HEK293 (cell line): ENCODE results near the gene CRTC3.

Source experiments
- CTCF ChIA-PET: fragments of 350-600 bp; formaldehyde crosslinking; extraction: SDS; loops from one replicate; lab custom pipeline; 2021; ENCODE audit warnings: antibody characterized with exemption; lab: Yijun Ruan, JAX
- POLR2A ChIA-PET: fragments of 300-600 bp; formaldehyde crosslinking; extraction: SDS; loops from one replicate; lab custom pipeline; 2020; ENCODE audit warnings: antibody characterized with exemption, inconsistent platforms; lab: Yijun Ruan, JAX
- H3K27ac ChIP-seq: fragments of 200-500 bp; sonication (Bioruptor generic); 2 replicates; pipeline ENCODE4 v1.5.1; 2014; ENCODE audit warnings: low read depth, low read length, control low read depth, inconsistent platforms; ENCODE audit errors: extremely low read depth
- H3K36me3 ChIP-seq, 2 experiments: fragments of 200-500 bp in 1 of 2; sonication (Bioruptor generic) in 1 of 2; 1 replicate in 1 of 2; 2 replicates in 1 of 2; pipeline ENCODE4 v1.5.1; 2014 to 2017; ENCODE audit warnings: inconsistent platforms in 2 of 2, low read length in 2 of 2; ENCODE audit not compliant: control insufficient read depth in 2 of 2, insufficient read depth in 1 of 2
- H3K4me1 ChIP-seq: fragments of 200-500 bp; sonication (Bioruptor generic); 2 replicates; pipeline ENCODE4 v1.5.1; 2014; ENCODE audit warnings: mild to moderate bottlenecking, low read length, inconsistent platforms; ENCODE audit not compliant: control insufficient read depth, insufficient read depth
- H3K4me3 ChIP-seq: 2 replicates; pipeline ENCODE4 v1.5.1; 2011; ENCODE audit warnings: low read depth, mild to moderate bottlenecking, control low read depth, low read length, moderate library complexity
- H3K9me3 ChIP-seq: fragments of 200-500 bp; sonication (Bioruptor generic); 2 replicates; pipeline ENCODE4 v1.5.1; 2014; ENCODE audit warnings: low read depth, low read length, inconsistent platforms; ENCODE audit not compliant: control insufficient read depth, insufficient read depth
- EGR2 ChIP-seq: fragments of 450-650 bp; formaldehyde crosslinking; IDR thresholded peaks from 2 replicates; pipeline ENCODE4 v1.5.1; 2016; ENCODE audit warnings: low read depth, missing biosample characterization, missing genetic modification characterization
- GLIS1 ChIP-seq: fragments of 450-650 bp; formaldehyde crosslinking; IDR thresholded peaks from 2 replicates; pipeline ENCODE4 v1.5.1; 2016; ENCODE audit warnings: missing biosample characterization, missing genetic modification characterization
- KLF1 ChIP-seq: fragments of 450-650 bp; formaldehyde crosslinking; IDR thresholded peaks from 2 replicates; pipeline ENCODE4 v1.5.1; 2016; ENCODE audit warnings: missing biosample characterization, missing genetic modification characterization
- SP2 ChIP-seq: fragments of 450-650 bp; formaldehyde crosslinking; IDR thresholded peaks from 2 replicates; pipeline ENCODE4 v1.5.1; 2016; ENCODE audit warnings: missing biosample characterization, missing genetic modification characterization
- WT1 ChIP-seq: fragments of 450-650 bp; formaldehyde crosslinking; IDR thresholded peaks from 2 replicates; pipeline ENCODE4 v1.5.1; 2016; ENCODE audit warnings: missing biosample characterization, missing genetic modification characterization
- ZBTB17 ChIP-seq: fragments of 450-650 bp; formaldehyde crosslinking; IDR thresholded peaks from 2 replicates; pipeline ENCODE4 v1.5.1; 2016; ENCODE audit warnings: missing biosample characterization, missing genetic modification characterization
- ZBTB49 ChIP-seq: fragments of 450-650 bp; formaldehyde crosslinking; IDR thresholded peaks from 2 replicates; pipeline ENCODE4 v1.5.1; 2016; ENCODE audit warnings: missing biosample characterization, missing genetic modification characterization, low read depth
- ZFHX2 ChIP-seq: fragments of 450-650 bp; formaldehyde crosslinking; conservative IDR thresholded peaks from 2 replicates; pipeline ENCODE4 v1.5.1; 2016; ENCODE audit warnings: missing biosample characterization, missing genetic modification characterization
- ZNF23 ChIP-seq: fragments of 450-650 bp; formaldehyde crosslinking; IDR thresholded peaks from 2 replicates; pipeline ENCODE4 v1.5.1; 2016; ENCODE audit warnings: missing biosample characterization, missing genetic modification characterization, borderline replicate concordance
- ZNF529 ChIP-seq: fragments of 450-650 bp; formaldehyde crosslinking; IDR thresholded peaks from 2 replicates; pipeline ENCODE4 v1.5.1; 2017; ENCODE audit warnings: missing genetic modification characterization, missing biosample characterization; ENCODE audit not compliant: insufficient replicate concordance
- ZNF600 ChIP-seq: fragments of 450-650 bp; formaldehyde crosslinking; IDR thresholded peaks from 2 replicates; pipeline ENCODE4 v1.5.1; 2016; ENCODE audit warnings: missing biosample characterization, missing genetic modification characterization
- ZNF777 ChIP-seq: fragments of 450-650 bp; formaldehyde crosslinking; IDR thresholded peaks from 2 replicates; pipeline ENCODE4 v1.5.1; 2017; ENCODE audit warnings: missing biosample characterization, missing genetic modification characterization, borderline replicate concordance
- ZNF785 ChIP-seq: fragments of 450-650 bp; formaldehyde crosslinking; IDR thresholded peaks from 2 replicates; pipeline ENCODE4 v1.5.1; 2016; ENCODE audit warnings: missing biosample characterization, missing genetic modification characterization
- TF ChIP-seq, protein P1 (sequence below): fragments of 450-650 bp; IDR thresholded peaks from 2 replicates; pipeline ENCODE4 v1.5.1; 2018; ENCODE audit warnings: missing biosample characterization, mild to moderate bottlenecking, missing genetic modification characterization

Gene CRTC3

GRCh38 chr15:90552929-90553211, 23.1 kb downstream of the CRTC3 start:
- no peak overlapping the region for H3K27ac ChIP-seq

GRCh38 chr15:90553248-90553745, 23.6 kb downstream of the CRTC3 start:
- POLR2A ChIA-PET, result no interaction called here
- H3K4me1 ChIP-seq, result peaks cover 21% of the 10 kb centered on the region
- TF ChIP-seq ZFHX2 (tag by site-specific recombination), result 0 out of 2 replicates have a peak, but pooled peaks have one; percentile 23
- no peak for TF ChIP-seq WT1 (tag by site-specific recombination)
- TF ChIP-seq EGR2, result 0 out of 2 replicates have a peak, but pooled peaks have one; percentile 7
- TF ChIP-seq, all 188 proteins: peak for 2
- H3K9me3 ChIP-seq, result no peaks in the 10 kb centered on the region
- H3K27ac ChIP-seq, result no peak overlapping the region
- peaks cover 11 to 21% of the 10 kb centered on the region in 2 experiments; a peak in 2 of 3 replicates for H3K36me3 ChIP-seq
- H3K4me3 ChIP-seq, result no peak overlapping the region
- CTCF ChIA-PET, result interaction anchor here (0.6 to 1.0 kb wide), 2 partner anchors 11 to 13 kb away, joined by 3 read pairs; no protein-coding TSS in a partner anchor

More at GRCh38 chr15:90552929-90553211, 23.1 kb downstream of the CRTC3 start:
- H3K9me3 ChIP-seq, result no peaks in the 10 kb centered on the region
- peaks cover 18% of the 10 kb centered on the region for H3K4me1 ChIP-seq
- no peak for TF ChIP-seq KLF1 (tag by site-specific recombination)
- no peak for TF ChIP-seq ZNF785 (tag by site-specific recombination)
- TF ChIP-seq SP2, result no peak
- TF ChIP-seq, protein P1, sequence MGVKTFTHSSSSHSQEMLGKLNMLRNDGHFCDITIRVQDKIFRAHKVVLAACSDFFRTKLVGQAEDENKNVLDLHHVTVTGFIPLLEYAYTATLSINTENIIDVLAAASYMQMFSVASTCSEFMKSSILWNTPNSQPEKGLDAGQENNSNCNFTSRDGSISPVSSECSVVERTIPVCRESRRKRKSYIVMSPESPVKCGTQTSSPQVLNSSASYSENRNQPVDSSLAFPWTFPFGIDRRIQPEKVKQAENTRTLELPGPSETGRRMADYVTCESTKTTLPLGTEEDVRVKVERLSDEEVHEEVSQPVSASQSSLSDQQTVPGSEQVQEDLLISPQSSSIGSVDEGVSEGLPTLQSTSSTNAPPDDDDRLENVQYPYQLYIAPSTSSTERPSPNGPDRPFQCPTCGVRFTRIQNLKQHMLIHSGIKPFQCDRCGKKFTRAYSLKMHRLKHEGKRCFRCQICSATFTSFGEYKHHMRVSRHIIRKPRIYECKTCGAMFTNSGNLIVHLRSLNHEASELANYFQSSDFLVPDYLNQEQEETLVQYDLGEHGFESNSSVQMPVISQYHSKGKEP (tag by site-specific recombination), result no peak
- TF ChIP-seq ZBTB49 (tag by site-specific recombination), result no peak
- no peak for TF ChIP-seq ZNF529 (tag by site-specific recombination)
- TF ChIP-seq ZNF777 (tag by site-specific recombination), result no peak
- H3K4me3 ChIP-seq, result no peak overlapping the region
- CTCF ChIA-PET, result interaction anchor here (1.0 kb wide), 1 partner anchor 11 kb away, joined by 3 read pairs; no protein-coding TSS in a partner anchor
- peaks cover 15 to 23% of the 10 kb centered on the region in 2 experiments; a peak in 2 of 3 replicates for H3K36me3 ChIP-seq
- POLR2A ChIA-PET, result no interaction called here

GRCh38 chr15:90557186-90558084, 27.7 kb downstream of the CRTC3 start:
- H3K27ac ChIP-seq, result no peak overlapping the region
- ChIA-PET CTCF (interaction anchor here (0.6 to 0.7 kb wide), 2 partner anchors 75 to 515 kb away, joined by 4 read pairs; no protein-coding TSS in a partner anchor), POLR2A (interaction anchor here (0.9 kb wide), 1 partner anchor 22 kb away, joined by 3 read pairs; no protein-coding TSS in a partner anchor)

More at GRCh38 chr15:90557186-90558084, 27.7 kb downstream of the CRTC3 start:
- TF ChIP-seq ZNF23 (tag by site-specific recombination) (no peak), ZNF600 (tag by site-specific recombination) (peak; percentile 83), ZFHX2 (tag by site-specific recombination) (peak; percentile 37; the same call in 1 of the 2 replicates), ZBTB17 (tag by site-specific recombination) (peak; percentile 75), GLIS1 (tag by site-specific recombination) (peak; percentile 91)
- Histone ChIP-seq H3K4me3 (no peak overlapping the region), H3K4me1 (peaks cover 21% of the 10 kb centered on the region), H3K36me3 (peaks cover 0 to 3% of the 10 kb centered on the region in 2 experiments; a peak in 1 of 3 replicates), H3K9me3 (no peaks in the 10 kb centered on the region)
